IMR-90 (cell line): ENCODE results near the gene PPP6C. TPM values are rescaled to one million over a fixed set of nuclear protein-coding genes. Genes with fewer than 3 reads are reported as not detected.

Experiments
- ATAC-seq: fragments of 200-7000 bp; cut with Tn5 transposase; 2 replicates; pipeline ENCODE4 v1.9.1; 2020; ENCODE audit warnings: low read depth, mild to moderate bottlenecking, moderate library complexity
- BruUV-seq: library from RNA; stranded (reverse); fragments of 400-500 nt; replicated peaks from 2 replicates; lab custom pipeline; 2021; lab: Mats Ljungman, UMichigan
- CTCF ChIA-PET: fragments of 300-600 bp; formaldehyde crosslinking; extraction: SDS; loops from one replicate; lab custom pipeline; 2021; ENCODE audit warnings: antibody characterized with exemption; lab: Yijun Ruan, JAX
- POLR2A ChIA-PET: fragments of 300-600 bp; sonication (Branson Sonifier 250); formaldehyde crosslinking; loops from one replicate; lab custom pipeline; 2022; ENCODE audit warnings: antibody characterized with exemption; ENCODE audit not compliant: unreplicated experiment; lab: Charles Lee
- DNase-seq: peaks from one replicate; pipeline ENCODE4 v3.0.0; 2013
- H2AFZ ChIP-seq: replicated peaks from 2 replicates; pipeline ENCODE3; 2013; ENCODE audit warnings: low read length, mild to moderate bottlenecking; ENCODE audit not compliant: poor library complexity
- H2AK5ac ChIP-seq: 2 replicates; pipeline ENCODE4 v1.6.1; 2013; ENCODE audit warnings: low read depth, low read length, inconsistent platforms
- H2AK9ac ChIP-seq: replicated peaks from 2 replicates; pipeline ENCODE3; 2013; ENCODE audit warnings: mild to moderate bottlenecking, low read depth, low read length, moderate library complexity; ENCODE audit not compliant: poor library complexity
- H2BK120ac ChIP-seq: 2 replicates; pipeline ENCODE4 v1.6.1; 2013; ENCODE audit warnings: low read depth, low read length, inconsistent platforms
- H2BK15ac ChIP-seq: 3 replicates; pipeline ENCODE4 v1.6.1; 2013; ENCODE audit warnings: low read depth, low read length, inconsistent platforms
- H2BK20ac ChIP-seq: 2 replicates; pipeline ENCODE4 v1.6.1; 2013; ENCODE audit warnings: low read depth, mild to moderate bottlenecking, inconsistent platforms, low read length, moderate library complexity
- H2BK5ac ChIP-seq: 2 replicates; pipeline ENCODE4 v1.6.1; 2013; ENCODE audit warnings: mild to moderate bottlenecking, low read depth, low read length, inconsistent platforms; ENCODE audit not compliant: poor library complexity, severe bottlenecking
- H3K14ac ChIP-seq: replicated peaks from 2 replicates; pipeline ENCODE4 v1.6.1; 2013; ENCODE audit warnings: low read depth, low read length, inconsistent platforms
- H3K18ac ChIP-seq: 2 replicates; pipeline ENCODE4 v1.6.1; 2013; ENCODE audit warnings: low read depth, low read length, control low read depth
- H3K23ac ChIP-seq: 2 replicates; pipeline ENCODE4 v1.6.1; 2013; ENCODE audit warnings: low read depth, low read length, inconsistent platforms
- H3K27ac ChIP-seq: 2 replicates; pipeline ENCODE4 v1.5.1; 2013; ENCODE audit warnings: mild to moderate bottlenecking, control low read depth, low read length; ENCODE audit not compliant: insufficient read depth
- H3K27me3 ChIP-seq: 2 replicates; pipeline ENCODE4 v1.6.1; 2013; ENCODE audit warnings: low read length; ENCODE audit not compliant: control insufficient read depth, insufficient read depth
- H3K36me3 ChIP-seq: 2 replicates; pipeline ENCODE4 v1.6.1; 2013; ENCODE audit warnings: low read length, mixed read lengths; ENCODE audit not compliant: control insufficient read depth, insufficient read depth
- H3K4ac ChIP-seq: 2 replicates; pipeline ENCODE4 v1.6.1; 2013; ENCODE audit warnings: low read depth, low read length, inconsistent platforms
- H3K4me1 ChIP-seq: 2 replicates; pipeline ENCODE4 v1.6.1; 2013; ENCODE audit warnings: low read length, mixed read lengths; ENCODE audit not compliant: control insufficient read depth, insufficient read depth
- H3K4me2 ChIP-seq: 2 replicates; pipeline ENCODE4 v1.6.1; 2013; ENCODE audit warnings: low read depth, mild to moderate bottlenecking, control low read depth, low read length, moderate library complexity
- H3K4me3 ChIP-seq: 2 replicates; pipeline ENCODE4 v1.5.1; 2013; ENCODE audit warnings: low read depth, mild to moderate bottlenecking, control low read depth, low read length, moderate library complexity; ENCODE audit not compliant: insufficient read depth
- H3K56ac ChIP-seq: 2 replicates; pipeline ENCODE4 v1.6.1; 2013; ENCODE audit warnings: low read length, inconsistent platforms; ENCODE audit not compliant: insufficient read depth; ENCODE audit errors: extremely low read depth
- H3K79me1 ChIP-seq, 2 experiments: 2 replicates each; pipeline ENCODE4 v1.6.1; 2013; ENCODE audit warnings: low read length in 2 of 2, inconsistent platforms in 1 of 2, low read depth in 1 of 2
- H3K9ac ChIP-seq: 2 replicates; pipeline ENCODE4 v1.6.1; 2013; ENCODE audit warnings: low read depth, low read length, control low read depth
- H3K9me1 ChIP-seq: 2 replicates; pipeline ENCODE4 v1.6.1; 2013; ENCODE audit warnings: low read length, inconsistent platforms; ENCODE audit not compliant: insufficient read depth
- H3K9me3 ChIP-seq: 2 replicates; pipeline ENCODE4 v1.6.1; 2013; ENCODE audit warnings: low read length; ENCODE audit not compliant: control insufficient read depth, insufficient read depth
- H4K20me1 ChIP-seq: 2 replicates; pipeline ENCODE4 v1.6.1; 2013; ENCODE audit warnings: low read length, inconsistent platforms; ENCODE audit not compliant: insufficient read depth
- H4K5ac ChIP-seq: 2 replicates; pipeline ENCODE4 v1.6.1; 2013; ENCODE audit warnings: mild to moderate bottlenecking, low read depth, low read length, control low read depth
- H4K8ac ChIP-seq, 2 experiments: 2 replicates each; pipeline ENCODE4 v1.6.1; 2013; ENCODE audit warnings: low read depth in 2 of 2, low read length in 2 of 2, control low read depth in 1 of 2, inconsistent platforms in 1 of 2
- H4K91ac ChIP-seq: 2 replicates; pipeline ENCODE4 v1.6.1; 2013; ENCODE audit warnings: low read depth, low read length, inconsistent platforms; ENCODE audit not compliant: insufficient read depth
- CHD1 ChIP-seq: IDR thresholded peaks from 2 replicates; pipeline ENCODE4 v1.6.1; 2012; ENCODE audit warnings: low read depth, low read length, improper control_type of control experiment
- CTCF ChIP-seq: conservative IDR thresholded peaks from 2 replicates; pipeline ENCODE4 v1.5.1; 2012; ENCODE audit warnings: mild to moderate bottlenecking, low read depth, low read length, improper control_type of control experiment
- MAFK ChIP-seq: IDR thresholded peaks from 2 replicates; pipeline ENCODE4 v1.6.1; 2012; ENCODE audit warnings: low read depth, low read length, improper control_type of control experiment
- MAZ ChIP-seq: IDR thresholded peaks from 2 replicates; pipeline ENCODE4 v1.6.1; 2012; ENCODE audit warnings: low read depth, mild to moderate bottlenecking, low read length, improper control_type of control experiment, moderate library complexity, borderline replicate concordance
- MXI1 ChIP-seq: IDR thresholded peaks from 2 replicates; pipeline ENCODE4 v1.6.1; 2012; ENCODE audit warnings: low read depth, mild to moderate bottlenecking, low read length, moderate library complexity, borderline replicate concordance
- NFE2L2 ChIP-seq: fragments of 150-350 bp; IDR thresholded peaks from 2 replicates; pipeline ENCODE4 v1.6.1; 2016; ENCODE audit warnings: low read depth, mild to moderate bottlenecking, low read length
- POLR2A ChIP-seq: IDR thresholded peaks from 2 replicates; pipeline ENCODE4 v1.6.1; 2012; ENCODE audit warnings: mild to moderate bottlenecking, low read depth, low read length
- RAD21 ChIP-seq: IDR thresholded peaks from 2 replicates; pipeline ENCODE4 v1.6.1; 2012; ENCODE audit warnings: low read length, improper control_type of control experiment
- RCOR1 ChIP-seq: IDR thresholded peaks from 2 replicates; pipeline ENCODE4 v1.6.1; 2012; ENCODE audit warnings: mild to moderate bottlenecking, low read length, improper control_type of control experiment; ENCODE audit not compliant: insufficient replicate concordance
- SMC3 ChIP-seq: fragments of 150-350 bp; IDR thresholded peaks from 2 replicates; pipeline ENCODE4 v1.6.1; 2016; ENCODE audit warnings: low read depth, mild to moderate bottlenecking, antibody characterized with exemption, low read length, moderate library complexity
- USF2 ChIP-seq: fragments of 150-350 bp; IDR thresholded peaks from 2 replicates; pipeline ENCODE4 v1.6.1; 2017; ENCODE audit warnings: mild to moderate bottlenecking, antibody characterized with exemption, low read length, low read depth
- WGBS, 2 experiments: methylation state at CpG; one replicate each; pipeline versions ENCODE4 v1.1.5 to v1.1.7; 2013; ENCODE audit warnings: missing lambda C conversion rate in 2 of 2; ENCODE audit not compliant: insufficient read length in 1 of 2; ENCODE audit errors: extremely low coverage in 2 of 2; 5-methylcytosine and 5-hydroxymethylcytosine counted together
- dilution Hi-C: fragments of 300-500 bp; cut with HindIII; formaldehyde crosslinking; loops from one replicate; pipeline ENCODE4 v1.14.3; 2018; ENCODE audit warnings: low sequenced_read_pairs; ENCODE audit not compliant: unreplicated experiment
- in situ Hi-C: fragments of 300-500 bp; cut with MboI; formaldehyde crosslinking; loops from 3 replicates; pipeline ENCODE4 v1.14.3; 2019; ENCODE audit warnings: low sequenced_read_pairs, inconsistent platforms, mixed read lengths
- intact Hi-C: fragments of 100-400 bp; cut with micrococcal nuclease; formaldehyde crosslinking; loops from 2 replicates; pipeline ENCODE4 v1.10.0; 2022
- polyA plus RNA-seq, 3 experiments: library from polyadenylated mRNA; depleted of rRNA; stranded (reverse); fragments of >200 nt; gene quantifications; 2 replicates each; pipeline ENCODE4 v1.2.3, GENCODE V29; 2012; ENCODE audit warnings: low replicate concordance in 1 of 3
- total RNA-seq: library from RNA; depleted of rRNA; stranded (reverse); fragments of >200 nt; gene quantifications from 2 replicates; pipeline ENCODE4 v1.2.3, GENCODE V29; 2012

Gene PPP6C
- total and polyA plus RNA-seq, 2 of the 4 experiments (the other 2 are of a cell fraction) = 14.5 to 15.4 TPM

- Histone ChIP-seq H3K18ac (no peak overlapping the region), H3K9me1 (no peaks in the 10 kb centered on the region), H2AK9ac (no peak overlapping the region), H3K79me1 (peaks cover 22 to 60% of the 10 kb centered on the region in 2 experiments; a peak in 3 of 4 replicates), H2BK20ac (no peak overlapping the region), H4K20me1 (peaks cover 10% of the 10 kb centered on the region; the same call in 1 of the 2 replicates), H3K4me2 (no peak overlapping the region), H2BK15ac (no peak overlapping the region), H3K27ac (no peak overlapping the region), H3K4ac (no peak overlapping the region), H3K36me3 (no peaks in the 10 kb centered on the region), H3K14ac (no peak overlapping the region), H2AFZ (no peak overlapping the region), H3K56ac (no peak overlapping the region), H2BK5ac (no peak overlapping the region), H3K27me3 (no peaks in the 10 kb centered on the region), H3K23ac (no peak overlapping the region), H3K9ac (no peak overlapping the region), H3K4me3 (no peak overlapping the region), H3K9me3 (no peaks in the 10 kb centered on the region), H2AK5ac (no peak overlapping the region), H4K5ac (no peak overlapping the region), H4K91ac (no peak overlapping the region), H2BK120ac (no peak overlapping the region), H4K8ac (no peak overlapping the region), H3K4me1 (peaks cover 7% of the 10 kb centered on the region)
- dilution Hi-C loops (no loop called here), intact Hi-C loops (no loop called here), in situ Hi-C loops (no loop called here)
- no TSS peak for BruUV-seq
- CTCF ChIA-PET = no interaction called here
- WGBS, 2 experiments = 100% methylated on average over 4 of the region's 6 CpGs; no CpG with 5 or more reads in 1 of the 2 experiments
- POLR2A ChIA-PET = no interaction called here
- no peak for DNase-seq
- ATAC-seq = no peak
- TF ChIP-seq RAD21 (no peak), NFE2L2 (no peak), CHD1 (no peak), MXI1 (no peak), USF2 (no peak), RCOR1 (no peak), CTCF (no peak), MAZ (no peak), POLR2A (no peak), MAFK (no peak), SMC3 (no peak)
Measured at GRCh38 chr9:125131778-125132177, 57.8 kb downstream of the PPP6C start.
